Measurements from ENCODE around the gene SYT17. TPM values are rescaled to one million over a fixed set of nuclear protein-coding genes. Genes with fewer than 3 reads are reported as not detected.
A peak's percentile ranks its signal among the peaks of the same experiment; 100 is the strongest.

Gene SYT17
- total and polyA plus RNA-seq, 8 donors: 2.9 to 37.1 (median 10.7) TPM

- Histone ChIP-seq H3K4me3 (no peak overlapping the region), H3K4me1 (peaks cover 10 to 21% (median 19%) of the 10 kb centered on the region in 4 donors), H3K9me3 (peaks cover 0 to 6% (median 0%) of the 10 kb centered on the region in 4 donors), H3K27ac (no peak overlapping the region), H3K27me3 (peaks cover 0 to 25% (median 18%) of the 10 kb centered on the region in 3 donors), H3K36me3 (no peaks in the 10 kb centered on the region)
- intact Hi-C loops (cut with DNase I; ENCODE audit: low total_unique reads): loop anchor here (10.0 kb wide), 1 partner anchor 211 kb away; no protein-coding TSS in a partner anchor
- WGBS, 5 donors: 25 to 58% (median 41%) methylated on average over 4 of the region's 4 CpGs
- DNase-seq: peak in 1 of 2 donors; percentile 34
- TF ChIP-seq POLR2AphosphoS5 (IDR thresholded peaks at IDR 0.05): no peak
- no peak for TF ChIP-seq POLR2A (IDR thresholded peaks at IDR 0.05)
- TF ChIP-seq EP300 (IDR thresholded peaks at IDR 0.05): no peak
- no peak for TF ChIP-seq CTCF (IDR thresholded peaks at IDR 0.05)
Observed at GRCh38 chr16:19164285-19164684, 3.8 kb upstream of the SYT17 start.

GRCh38 chr16:19165101-19165500, 2.9 kb upstream of the SYT17 start:
- Histone ChIP-seq H3K4me1 (peaks cover 10 to 25% (median 22%) of the 10 kb centered on the region in 4 donors), H3K27me3 (peaks cover 0 to 33% (median 21%) of the 10 kb centered on the region in 3 donors), H3K9me3 (peaks cover 0 to 6% (median 0%) of the 10 kb centered on the region in 4 donors), H3K27ac (no peak overlapping the region), H3K4me3 (no peak overlapping the region), H3K36me3 (no peaks in the 10 kb centered on the region)
- DNase-seq: no peak
- intact Hi-C loops (cut with DNase I; ENCODE audit: low total_unique reads): loop anchor here (5.0 to 10.0 kb wide), 2 partner anchors 78 to 210 kb away; no protein-coding TSS in a partner anchor
- 79 to 88% (median 80%) methylated on average over 5 of the region's 5 CpGs for WGBS, 5 donors
- TF ChIP-seq EP300 (IDR thresholded peaks at IDR 0.05) (no peak), POLR2A (IDR thresholded peaks at IDR 0.05) (no peak), POLR2AphosphoS5 (IDR thresholded peaks at IDR 0.05) (no peak), CTCF (IDR thresholded peaks at IDR 0.05) (no peak)

- TF ChIP-seq POLR2A (IDR thresholded peaks at IDR 0.05): no peak
- TF ChIP-seq CTCF (IDR thresholded peaks at IDR 0.05): no peak
- no peak for TF ChIP-seq POLR2AphosphoS5 (IDR thresholded peaks at IDR 0.05)
- no peak for TF ChIP-seq EP300 (IDR thresholded peaks at IDR 0.05)
- Histone ChIP-seq H3K27ac (no peak overlapping the region), H3K36me3 (no peaks in the 10 kb centered on the region), H3K9me3 (peaks cover 0 to 6% (median 0%) of the 10 kb centered on the region in 4 donors), H3K4me1 (peaks cover 10 to 25% (median 22%) of the 10 kb centered on the region in 4 donors), H3K4me3 (no peak overlapping the region), H3K27me3 (peaks cover 0 to 33% (median 21%) of the 10 kb centered on the region in 3 donors)
- no peak for DNase-seq
- WGBS, 5 donors: 74 to 82% (median 81%) methylated on average over 2 of the region's 2 CpGs
- intact Hi-C loops (cut with DNase I; ENCODE audit: low total_unique reads): loop anchor here (5.0 to 10.0 kb wide), 2 partner anchors 79 to 208 kb away; no protein-coding TSS in a partner anchor
Observed at GRCh38 chr16:19166500-19166899, 1.5 kb upstream of the SYT17 start.

GRCh38 chr16:19168371-19169081, 486 bp downstream of the SYT17 start:
- Histone ChIP-seq H3K27ac (peak overlapping the region; percentile 33 to 82 (median 76)), H3K27me3 (peaks cover 0 to 33% (median 21%) of the 10 kb centered on the region in 3 donors), H3K4me1 (peaks cover 10 to 39% (median 24%) of the 10 kb centered on the region in 4 donors), H3K4me3 (peak overlapping the region; percentile 56 to 90 (median 76)), H3K36me3 (no peaks in the 10 kb centered on the region), H3K9me3 (peaks cover 0 to 1% (median 0%) of the 10 kb centered on the region in 4 donors)
- peak; percentile 63 to 85 for DNase-seq
- TF ChIP-seq CTCF (IDR thresholded peaks at IDR 0.05) (no peak), POLR2AphosphoS5 (IDR thresholded peaks at IDR 0.05) (no peak), POLR2A (IDR thresholded peaks at IDR 0.05) (no peak), EP300 (IDR thresholded peaks at IDR 0.05) (no peak)
- 0 to 1% (median 1%) methylated on average over 12 to 68 of the region's 68 CpGs for WGBS, 5 donors
- intact Hi-C loops (cut with DNase I; ENCODE audit: low total_unique reads): loop anchor here (5.0 to 10.0 kb wide), 2 partner anchors 81 to 206 kb away; no protein-coding TSS in a partner anchor
